ENCODE measurements around the gene MT1A.
A peak's percentile ranks its signal among the peaks of the same experiment; 100 is the strongest.

MT1A gene

DNA sequence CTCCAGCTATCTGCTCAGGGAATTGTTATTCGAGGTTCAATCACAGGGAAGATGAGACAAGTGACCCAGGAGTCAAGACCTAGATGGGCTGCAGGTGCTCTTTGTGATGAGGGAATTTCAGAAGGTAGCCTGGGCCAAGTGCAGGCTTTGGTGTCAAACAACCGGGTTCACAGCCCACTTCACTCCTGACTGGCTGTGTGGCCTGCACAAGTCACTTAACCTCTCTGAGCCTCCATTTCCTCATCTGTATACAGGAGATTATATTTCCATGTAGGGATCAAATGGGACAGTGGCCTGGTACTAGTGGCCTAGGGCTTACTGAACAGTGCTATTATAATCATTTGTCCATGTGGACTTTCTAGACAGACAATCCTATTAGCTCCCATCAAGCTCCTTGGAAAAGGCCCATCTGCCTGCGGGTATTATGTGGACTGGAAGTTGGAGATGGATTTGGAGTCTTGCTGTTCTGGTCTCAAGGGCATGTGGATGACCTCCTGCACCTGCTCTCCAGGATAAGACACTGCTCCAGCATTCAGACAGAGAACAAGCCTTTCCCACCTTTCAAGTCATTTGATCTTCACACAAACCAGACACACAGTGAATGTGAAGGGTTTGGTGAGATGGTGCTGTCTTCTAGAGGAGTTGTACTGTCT is 40.7 kb downstream of the MT1A start:
- Histone ChIP-seq H3K36me3 (replicated peaks) (no peaks in the 10 kb centered on the region; the same call in 1 of the 2 replicates), H3K27me3 (ENCODE audit: low read depth) (no peaks in the 10 kb centered on the region), H3K4me3 (no peak overlapping the region), H3K9me3 (no peaks in the 10 kb centered on the region), H3K4me1 (peaks cover 4% of the 10 kb centered on the region)
- in situ Hi-C loops (cut with MboI; ENCODE audit: low sequenced_read_pairs) = no loop called here
- DNase-seq (ENCODE audit: low spot score in 2 of 2) = no peak

DNA sequence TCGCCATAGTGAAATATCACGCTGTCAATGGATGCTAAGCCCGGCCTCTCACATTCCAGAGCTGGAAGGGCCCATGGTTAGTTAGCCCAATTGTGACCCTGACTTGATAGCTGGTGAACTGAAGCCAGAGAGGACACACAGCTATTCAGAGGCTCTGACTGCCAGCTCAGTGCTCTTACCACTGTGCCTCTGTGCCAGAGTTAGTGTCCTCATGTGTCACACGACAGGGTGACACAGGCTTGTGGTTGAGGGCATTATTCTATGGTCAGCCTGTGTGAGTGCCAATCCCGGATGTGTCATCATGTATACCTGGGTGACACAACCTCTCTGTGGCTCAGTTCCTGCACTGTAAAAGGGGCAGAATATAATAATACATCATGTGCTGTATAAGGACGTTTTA is 41.4 kb downstream of the MT1A start:
- H3K9me3 ChIP-seq = no peaks in the 10 kb centered on the region
- no peak overlapping the region for H3K4me3 ChIP-seq
- H3K27me3 ChIP-seq (ENCODE audit: low read depth) = no peaks in the 10 kb centered on the region
- in situ Hi-C loops (cut with MboI; ENCODE audit: low sequenced_read_pairs) = no loop called here
- DNase-seq (ENCODE audit: low spot score in 2 of 2) = no peak
- H3K4me1 ChIP-seq = peaks cover 4% of the 10 kb centered on the region
- no peaks in the 10 kb centered on the region; the same call in 1 of the 2 replicates for H3K36me3 ChIP-seq (replicated peaks)

DNA sequence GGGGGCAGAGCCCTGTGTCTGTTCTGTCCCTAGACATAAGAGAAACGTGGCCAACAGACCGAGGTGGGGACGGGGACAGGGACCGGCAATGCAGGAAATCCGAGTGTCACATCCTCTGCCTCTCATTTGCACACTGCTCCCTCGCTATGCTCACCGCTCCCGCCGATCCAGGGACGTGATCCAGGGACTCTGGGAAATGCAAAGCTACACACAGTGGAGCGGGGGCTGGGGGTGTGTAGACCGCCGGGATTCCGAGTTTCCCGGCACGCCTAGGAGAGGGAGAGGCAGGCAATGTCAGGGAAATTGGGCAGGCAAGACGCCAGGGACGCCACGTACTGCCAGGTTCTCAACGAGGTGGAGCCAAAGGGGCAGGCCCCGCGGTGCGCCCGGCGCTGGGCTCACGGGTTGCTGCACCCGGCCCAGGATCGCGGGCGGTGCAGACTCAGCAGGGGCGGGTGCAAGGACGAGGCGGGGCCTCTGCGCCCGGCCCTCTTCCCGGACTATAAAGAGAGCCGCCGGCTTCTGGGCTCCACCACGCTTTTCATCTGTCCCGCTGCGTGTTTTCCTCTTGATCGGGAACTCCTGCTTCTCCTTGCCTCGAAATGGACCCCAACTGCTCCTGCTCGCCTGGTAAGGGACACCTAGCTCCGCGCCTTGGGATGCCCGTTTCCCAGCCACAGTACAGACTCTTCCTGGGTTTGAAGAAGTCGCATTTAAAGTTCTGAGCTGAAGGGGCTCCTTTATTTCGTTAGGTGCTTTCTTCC is 43.7 kb downstream of the MT1A start, which contains the start of gene MT1X:
TSS of gene MT1X (plus strand) at position 532 of the 764 bp plus-strand sequence. CDS start at position 603, 71 bp downstream.
- peak within 1 kb of the TSS; percentile 46 for H3K4me3 ChIP-seq
- no peaks in the 10 kb centered on the region for H3K9me3 ChIP-seq
- in situ Hi-C loops (cut with MboI; ENCODE audit: low sequenced_read_pairs) = no loop called here
- no peaks in the 10 kb centered on the region for H3K27me3 ChIP-seq (ENCODE audit: low read depth)
- no peaks in the 10 kb centered on the region; the same call in 1 of the 2 replicates for H3K36me3 ChIP-seq (replicated peaks)
- peak; percentile 88 to 94 for DNase-seq (ENCODE audit: low spot score in 2 of 2)
- H3K4me1 ChIP-seq = peaks cover 4% of the 10 kb centered on the region; the same call in 1 of the 2 replicates

DNA sequence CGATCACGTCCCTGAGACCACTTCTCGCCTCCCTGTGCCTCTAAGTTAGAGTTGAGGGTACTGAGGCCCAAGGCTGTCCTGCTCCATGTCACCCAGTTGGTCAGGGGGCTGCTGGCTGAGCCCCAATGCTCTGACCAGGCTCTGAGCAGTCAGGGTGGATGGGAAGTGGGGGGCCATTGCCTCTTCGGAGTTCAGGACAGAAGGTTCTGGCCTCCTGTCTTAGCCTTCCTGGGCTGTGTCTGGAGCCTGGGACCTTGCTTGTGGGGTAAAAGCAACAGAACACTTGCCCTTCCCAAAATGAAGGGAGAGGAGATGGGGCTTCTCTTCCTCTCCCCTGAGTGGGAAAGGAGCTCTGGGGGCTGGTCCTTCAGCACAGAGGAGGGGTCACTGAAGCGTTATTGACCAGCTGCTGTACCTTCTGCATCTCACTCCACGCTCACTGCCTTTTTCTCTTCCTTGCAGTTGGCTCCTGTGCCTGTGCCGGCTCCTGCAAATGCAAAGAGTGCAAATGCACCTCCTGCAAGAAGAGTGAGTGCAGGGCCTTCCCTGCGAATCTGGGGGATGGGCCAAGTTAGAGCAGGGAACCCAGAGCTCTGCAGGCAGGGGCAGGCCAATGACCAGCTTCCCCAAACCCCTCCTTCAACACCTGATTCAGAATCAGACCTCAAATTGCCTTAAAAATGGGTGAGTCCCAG is 44.4 kb downstream of the MT1A start:
- in situ Hi-C loops (cut with MboI; ENCODE audit: low sequenced_read_pairs) = no loop called here
- Histone ChIP-seq H3K4me1 (peaks cover 4% of the 10 kb centered on the region; the same call in 1 of the 2 replicates), H3K4me3 (peak overlapping the region; percentile 46), H3K36me3 (replicated peaks) (no peaks in the 10 kb centered on the region; the same call in 1 of the 2 replicates), H3K9me3 (no peaks in the 10 kb centered on the region), H3K27me3 (ENCODE audit: low read depth) (no peaks in the 10 kb centered on the region)
- DNase-seq (ENCODE audit: low spot score in 2 of 2) = peak; percentile 11 to 40

DNA sequence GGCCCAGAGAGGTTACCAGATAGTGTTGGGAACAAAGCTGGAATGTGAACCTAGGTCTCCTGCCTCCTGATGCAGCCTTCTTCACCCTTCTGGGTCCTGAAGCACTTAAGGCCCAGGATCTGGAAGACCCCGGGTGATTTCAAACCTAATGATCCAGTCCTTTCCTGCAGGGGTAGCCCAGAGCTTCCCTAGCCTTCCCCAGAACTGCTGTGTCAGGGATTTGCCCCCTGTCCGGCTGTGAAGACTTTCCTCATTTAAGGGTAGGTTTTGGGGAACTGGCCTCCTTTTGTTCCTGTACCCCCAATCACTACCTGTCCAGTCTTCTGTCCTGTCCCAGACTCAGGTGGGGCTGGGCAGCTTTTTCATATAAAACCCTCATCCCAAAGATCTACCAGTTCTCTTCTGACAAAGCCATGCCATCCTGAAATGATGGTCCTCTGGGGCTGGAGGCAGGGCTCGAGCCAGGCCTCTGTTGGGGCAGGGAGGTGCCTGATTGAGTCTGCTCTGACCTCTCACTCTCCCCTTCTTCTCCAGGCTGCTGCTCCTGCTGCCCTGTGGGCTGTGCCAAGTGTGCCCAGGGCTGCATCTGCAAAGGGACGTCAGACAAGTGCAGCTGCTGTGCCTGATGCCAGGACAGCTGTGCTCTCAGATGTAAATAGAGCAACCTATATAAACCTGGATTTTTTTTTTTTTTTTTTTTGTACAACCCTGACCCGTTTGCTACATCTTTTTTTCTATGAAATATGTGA is 45.1 kb downstream of the MT1A start:
- Histone ChIP-seq H3K4me1 (peaks cover 4% of the 10 kb centered on the region; the same call in 1 of the 2 replicates), H3K36me3 (replicated peaks) (no peaks in the 10 kb centered on the region; the same call in 1 of the 2 replicates), H3K4me3 (peak overlapping the region; percentile 46), H3K9me3 (no peaks in the 10 kb centered on the region), H3K27me3 (ENCODE audit: low read depth) (no peaks in the 10 kb centered on the region)
- in situ Hi-C loops (cut with MboI; ENCODE audit: low sequenced_read_pairs) = no loop called here
- no peak for DNase-seq (ENCODE audit: low spot score in 2 of 2)

DNA sequence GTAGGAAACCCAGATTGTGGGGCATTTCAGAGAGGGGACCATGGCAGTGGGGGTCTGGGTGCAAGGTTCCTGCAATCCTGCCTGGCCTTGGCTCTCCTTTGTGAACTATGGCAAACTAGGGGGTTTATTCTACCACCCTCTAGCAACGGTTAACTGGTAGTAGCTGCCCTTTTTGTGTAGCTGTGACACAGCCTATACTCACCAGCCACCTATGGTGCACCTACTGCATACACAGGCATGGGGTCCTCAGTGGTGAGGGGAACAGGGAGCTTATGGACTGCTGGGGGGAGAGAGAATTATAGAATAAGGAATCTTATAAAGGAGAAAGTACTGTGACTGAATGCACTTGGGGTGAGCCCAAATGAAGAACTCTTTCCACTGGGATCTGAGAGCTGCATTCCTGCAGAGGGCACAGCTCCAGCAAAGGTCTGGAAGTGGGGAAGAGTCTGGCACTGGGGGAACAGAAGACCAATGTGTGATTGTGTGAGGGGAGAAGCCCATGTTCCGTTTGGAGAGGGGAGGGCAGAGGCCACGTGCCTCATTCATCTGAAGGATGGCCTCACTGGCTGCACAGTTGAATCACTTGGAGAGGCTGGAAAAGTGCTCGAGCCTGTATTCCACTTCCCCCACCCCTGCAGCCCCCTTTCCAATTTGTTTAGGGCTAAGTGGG is 45.9 kb downstream of the MT1A start:
- in situ Hi-C loops (cut with MboI; ENCODE audit: low sequenced_read_pairs) = no loop called here
- peaks cover 4% of the 10 kb centered on the region; the same call in 1 of the 2 replicates for H3K4me1 ChIP-seq
- no peak overlapping the region for H3K4me3 ChIP-seq
- H3K27me3 ChIP-seq (ENCODE audit: low read depth) = no peaks in the 10 kb centered on the region
- H3K9me3 ChIP-seq = no peaks in the 10 kb centered on the region
- no peak for DNase-seq (ENCODE audit: low spot score in 2 of 2)
- H3K36me3 ChIP-seq (replicated peaks) = no peaks in the 10 kb centered on the region; the same call in 1 of the 2 replicates

DNA sequence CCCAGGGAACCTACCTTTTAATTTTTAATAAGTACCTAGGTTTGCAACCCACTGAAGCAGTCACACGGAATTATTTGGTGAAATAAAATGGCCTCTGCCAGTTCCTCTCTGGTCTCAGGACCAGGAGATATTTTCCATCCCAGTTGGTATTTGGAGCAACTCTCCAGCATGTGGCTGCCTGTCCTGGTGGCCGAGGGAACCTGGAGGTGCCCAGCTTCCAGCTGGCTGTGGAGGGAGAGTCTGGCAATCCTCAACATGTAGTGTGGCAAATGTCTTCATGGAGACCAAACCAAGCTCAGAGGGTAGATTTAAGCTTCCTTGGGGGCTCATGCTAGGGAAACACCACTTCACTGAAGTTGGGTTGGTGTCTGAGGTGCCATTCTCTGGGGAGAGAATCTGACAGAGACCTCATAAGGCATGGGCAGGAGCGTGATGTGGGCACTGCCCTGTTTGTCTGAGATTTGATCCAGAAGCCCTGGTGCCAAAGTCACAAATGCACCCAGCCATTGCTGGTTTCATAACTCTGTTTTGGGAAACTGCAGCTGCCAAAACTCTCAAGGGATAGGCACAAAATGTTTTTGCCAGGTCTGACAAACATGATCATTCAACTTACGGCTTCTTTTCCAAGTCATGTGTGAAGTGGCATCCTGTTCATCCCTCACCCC is 46.6 kb downstream of the MT1A start:
- Histone ChIP-seq H3K4me1 (peaks cover 4% of the 10 kb centered on the region; the same call in 1 of the 2 replicates), H3K9me3 (no peaks in the 10 kb centered on the region), H3K4me3 (no peak overlapping the region), H3K36me3 (replicated peaks) (no peaks in the 10 kb centered on the region; the same call in 1 of the 2 replicates), H3K27me3 (ENCODE audit: low read depth) (no peaks in the 10 kb centered on the region)
- no peak for DNase-seq (ENCODE audit: low spot score in 2 of 2)
- in situ Hi-C loops (cut with MboI; ENCODE audit: low sequenced_read_pairs) = no loop called here

DNA sequence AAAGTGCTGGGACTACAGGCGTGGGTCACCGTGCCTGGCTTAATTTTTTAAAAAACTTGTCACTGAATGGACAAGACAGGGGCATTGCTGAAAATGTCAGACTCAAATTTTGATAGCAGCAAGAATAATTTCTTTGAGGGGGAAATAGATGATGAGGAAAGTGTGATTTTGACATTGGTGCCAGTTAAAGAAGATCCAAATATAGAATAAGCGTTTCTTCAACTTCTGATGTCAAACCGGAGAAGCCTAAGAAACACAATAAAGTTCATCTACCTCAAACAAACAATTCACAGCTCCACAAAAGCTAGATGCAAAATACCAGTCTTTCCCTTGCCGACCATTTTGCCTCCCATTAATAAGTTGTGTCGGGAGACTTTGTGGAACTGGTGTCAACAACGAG is 48.3 kb downstream of the MT1A start:
- in situ Hi-C loops (cut with MboI; ENCODE audit: low sequenced_read_pairs) = no loop called here
- no peak for DNase-seq (ENCODE audit: low spot score in 2 of 2)
- H3K27me3 ChIP-seq (ENCODE audit: low read depth) = no peaks in the 10 kb centered on the region
- no peaks in the 10 kb centered on the region for H3K9me3 ChIP-seq
- no peak overlapping the region for H3K4me3 ChIP-seq
- peaks cover 1% of the 10 kb centered on the region for H3K4me1 ChIP-seq
- no peaks in the 10 kb centered on the region; the same call in 1 of the 2 replicates for H3K36me3 ChIP-seq (replicated peaks)

DNA sequence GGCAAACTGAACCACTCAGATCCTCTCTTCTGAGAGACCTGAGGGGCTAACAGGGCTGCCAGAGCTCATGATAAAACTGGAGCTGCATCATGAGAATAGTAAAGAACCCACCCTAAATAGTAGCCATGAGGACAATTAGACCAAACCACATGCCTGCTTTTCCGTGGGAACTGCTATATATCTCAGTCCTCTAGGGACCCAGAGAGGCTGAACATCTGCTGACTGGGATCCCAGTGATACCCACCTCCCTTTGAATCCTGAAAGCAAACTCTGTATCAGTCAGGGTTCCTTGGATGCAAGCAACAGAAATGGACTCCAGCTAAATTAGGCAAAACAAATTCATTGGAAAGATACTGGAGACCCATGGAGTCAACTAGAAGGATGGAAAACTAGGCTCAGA is 50.3 kb downstream of the MT1A start:
- Histone ChIP-seq H3K9me3 (no peaks in the 10 kb centered on the region), H3K4me1 (no peaks in the 10 kb centered on the region; the same call in 1 of the 2 replicates), H3K36me3 (replicated peaks) (no peaks in the 10 kb centered on the region), H3K4me3 (no peak overlapping the region), H3K27me3 (ENCODE audit: low read depth) (no peaks in the 10 kb centered on the region)
- in situ Hi-C loops (cut with MboI; ENCODE audit: low sequenced_read_pairs) = no loop called here
- DNase-seq (ENCODE audit: low spot score in 2 of 2) = no peak

DNA sequence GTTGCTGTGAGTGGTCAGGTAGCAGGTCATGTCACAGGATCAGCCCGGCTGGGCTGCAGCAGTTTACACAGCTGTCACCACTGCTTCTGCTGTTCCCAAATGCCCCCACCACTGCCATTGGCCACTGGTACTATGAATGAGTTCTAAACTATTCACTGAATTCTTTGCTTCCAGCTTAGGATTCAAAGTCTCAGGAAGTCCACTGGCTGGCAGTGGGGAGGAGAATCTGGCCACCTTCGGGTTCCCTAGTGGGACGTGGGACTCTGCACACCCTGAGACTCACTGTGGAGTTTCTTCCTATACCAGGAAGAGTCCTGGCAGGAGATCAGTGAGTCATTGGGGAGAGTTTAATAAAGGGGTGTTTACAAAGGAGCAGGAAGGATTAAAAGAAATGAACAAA is 50.7 kb downstream of the MT1A start:
- Histone ChIP-seq H3K9me3 (no peaks in the 10 kb centered on the region), H3K27me3 (ENCODE audit: low read depth) (no peaks in the 10 kb centered on the region), H3K4me3 (no peak overlapping the region), H3K4me1 (no peaks in the 10 kb centered on the region; the same call in 1 of the 2 replicates), H3K36me3 (replicated peaks) (no peaks in the 10 kb centered on the region)
- in situ Hi-C loops (cut with MboI; ENCODE audit: low sequenced_read_pairs) = no loop called here
- DNase-seq (ENCODE audit: low spot score in 2 of 2) = no peak

Data from HAP-1 (cell line).